RWPE1 (cell line): ENCODE data around the gene GMPPB.
A peak's percentile ranks its signal among the peaks of the same experiment; 100 is the strongest.

Experiments used
- CTCF ChIA-PET: fragments of 350-600 bp; sonication (Branson Sonifier 250); formaldehyde crosslinking; extraction: SDS; loops from one replicate; lab custom pipeline; 2021; lab: Yijun Ruan, JAX
- POLR2A ChIA-PET: fragments of 400-600 bp; formaldehyde crosslinking; extraction: SDS; loops from one replicate; lab custom pipeline; 2020; ENCODE audit warnings: antibody characterized with exemption; ENCODE audit not compliant: low non-redundant PET; lab: Yijun Ruan, JAX
- DNase-seq: peaks from one replicate; pipeline ENCODE4 v3.0.0; 2012; ENCODE audit warnings: low spot score
- H3K27ac ChIP-seq: fragments of 450-650 bp; 2 replicates; pipeline ENCODE4 v1.5.1; 2017
- CTCF ChIP-seq: fragments of 450-650 bp; conservative IDR thresholded peaks from 2 replicates; pipeline ENCODE4 v1.5.1; 2017; ENCODE audit warnings: low read depth, mild to moderate bottlenecking

GMPPB gene

DNA sequence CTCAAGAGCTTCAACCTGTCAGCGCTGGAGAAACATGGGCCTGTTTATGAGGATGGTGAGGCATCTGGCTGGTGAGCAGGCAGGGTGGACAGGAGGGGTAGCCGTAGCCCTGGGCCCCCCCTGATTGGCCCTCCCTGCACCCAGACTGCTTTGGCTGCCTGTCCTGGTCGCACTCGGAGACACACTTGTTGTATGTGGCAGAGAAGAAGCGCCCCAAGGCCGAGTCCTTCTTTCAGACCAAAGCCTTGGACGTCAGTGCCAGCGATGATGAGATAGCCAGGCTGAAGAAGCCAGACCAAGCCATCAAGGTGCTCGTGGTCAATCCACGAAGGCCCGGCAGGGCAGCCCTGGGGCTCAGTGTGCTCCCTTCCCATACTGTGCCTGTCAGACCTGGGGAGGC lies 47.8 kb downstream of the GMPPB start:
- POLR2A ChIA-PET = no interaction called here
- no peak for TF ChIP-seq CTCF
- CTCF ChIA-PET = interaction anchor here (0.6 to 3.4 kb wide), 2 partner anchors 136 to 201 kb away, joined by 3 to 12 read pairs; no protein-coding TSS in a partner anchor
- no peak for DNase-seq
- H3K27ac ChIP-seq = peak overlapping the region; percentile 95; the same call in 1 of the 2 replicates

- peak overlapping the region; percentile 95 for H3K27ac ChIP-seq
Measured at GRCh38 chr3:49674497-49674983, 49.2 kb downstream of the GMPPB start.

DNA sequence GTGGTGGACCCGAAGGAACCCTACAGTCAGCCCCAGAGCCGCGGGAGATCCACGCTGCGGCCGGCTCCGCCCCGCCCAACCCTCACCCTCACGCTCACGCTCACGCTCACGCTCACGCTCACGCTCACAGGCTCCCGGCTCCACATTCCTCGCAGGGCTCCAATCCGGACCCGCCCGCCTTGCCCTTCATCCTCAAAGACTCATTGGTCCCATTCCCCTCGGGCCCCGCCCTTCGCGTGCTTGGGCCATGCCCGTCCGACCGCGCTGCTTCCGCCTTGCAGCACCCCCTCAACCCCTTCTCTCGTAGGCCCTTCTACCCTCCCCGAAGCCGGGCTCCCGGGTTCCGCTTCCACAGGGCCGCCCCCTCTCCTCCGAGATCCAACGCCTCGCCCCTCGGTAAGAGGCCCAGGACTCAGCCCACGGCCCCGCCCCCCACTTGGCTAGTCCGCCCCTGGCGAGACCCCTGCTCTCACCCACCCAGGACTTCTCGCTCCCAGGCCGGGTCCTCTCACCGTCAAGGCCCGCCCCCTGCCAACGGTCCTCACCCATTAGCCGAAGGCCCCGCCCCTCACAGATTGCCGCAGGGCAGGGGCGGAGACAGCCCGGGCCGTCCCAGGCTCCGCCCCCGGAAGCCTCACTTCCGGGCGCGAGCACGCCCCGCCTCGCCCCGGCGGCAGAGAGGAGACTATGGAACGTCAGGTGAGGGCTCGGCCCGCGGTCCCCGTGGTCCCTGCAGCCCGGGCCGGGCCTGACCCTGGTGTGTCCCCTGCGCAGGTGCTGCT lies 49.8 kb downstream of the GMPPB start, which contains the start of gene APEH:
Gene APEH, plus strand, starts transcription at position 637 of the 782 bp plus-strand sequence. Its CDS starts 51 bp downstream, at position 688.
- peak; percentile 91 for DNase-seq
- POLR2A ChIA-PET = interaction anchor here (1.3 kb wide), 1 partner anchor 138 kb away, joined by 4 read pairs; no protein-coding TSS in a partner anchor
- TF ChIP-seq CTCF = no peak
- CTCF ChIA-PET = interaction anchor here (0.7 to 3.3 kb wide), 2 partner anchors 49 to 134 kb away, joined by 5 to 44 read pairs; no protein-coding TSS in a partner anchor
- peak within 1 kb of the TSS; percentile 95 for H3K27ac ChIP-seq

More at GRCh38 chr3:49674497-49674983, 49.2 kb downstream of the GMPPB start:
- TF ChIP-seq CTCF = no peak
- ChIA-PET CTCF (no interaction called here), POLR2A (no interaction called here)
- DNase-seq = peak; percentile 10

- POLR2A ChIA-PET = interaction anchor here (0.6 to 1.4 kb wide), 3 partner anchors 73 to 137 kb away, joined by 4 to 6 read pairs (median 4); no protein-coding TSS in a partner anchor
Measured at GRCh38 chr3:49673121-49673714, 50.5 kb downstream of the GMPPB start.

DNA sequence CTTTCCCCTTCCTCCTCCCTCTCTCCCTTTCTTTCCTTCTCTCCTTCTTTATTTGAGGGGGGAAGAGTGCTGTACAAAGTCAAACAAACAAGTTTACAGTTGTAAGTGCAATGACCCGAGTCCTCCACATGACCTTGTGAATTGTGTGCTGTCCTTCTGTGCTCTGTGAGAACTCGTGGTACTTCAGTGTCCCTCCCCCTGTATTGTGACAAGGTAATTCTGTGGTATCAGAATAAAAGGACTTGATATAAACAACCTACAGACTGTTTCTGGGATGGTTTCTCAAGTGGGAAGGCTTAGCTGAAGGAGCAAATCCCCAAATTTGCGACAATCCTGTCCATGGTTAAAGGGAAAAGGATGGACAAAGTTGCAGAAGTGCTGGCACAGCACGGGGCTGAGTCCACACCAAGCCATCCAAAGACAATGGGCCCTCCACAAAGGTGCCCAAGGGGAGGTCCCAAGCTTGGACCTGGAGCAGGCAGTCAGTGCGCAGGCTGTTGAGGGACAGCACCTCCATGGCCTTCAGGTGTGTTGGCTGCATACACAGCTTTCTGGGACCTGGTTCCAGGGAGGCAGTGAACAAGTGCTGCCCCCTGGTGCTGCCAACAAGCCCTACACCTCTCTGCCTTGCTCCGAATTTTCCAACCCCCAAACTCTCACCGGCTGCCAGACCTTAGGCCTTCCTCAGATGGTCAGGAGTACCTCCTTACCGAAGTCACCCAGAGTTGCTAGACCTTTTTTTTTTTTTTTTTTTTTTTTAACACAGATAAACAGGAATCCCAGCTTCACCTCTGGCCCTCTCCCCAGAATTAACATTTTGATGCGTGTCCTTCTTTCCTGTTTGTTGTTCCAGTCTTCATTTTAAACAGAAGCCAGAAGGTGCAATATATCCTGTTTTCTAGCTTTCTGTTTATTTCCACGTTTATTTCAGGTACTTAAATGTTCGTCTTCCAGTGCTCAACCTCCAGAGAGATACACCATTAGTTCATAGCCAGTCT lies 52.2 kb downstream of the GMPPB start:
- ChIA-PET CTCF (interaction anchor here (0.6 to 3.3 kb wide), 8 partner anchors 8 to 217 kb away, joined by 3 to 44 read pairs (median 4); partner anchors contain the start of gene BSN), POLR2A (interaction anchor here (1.4 kb wide), 1 partner anchor 132 kb away, joined by 6 read pairs; no protein-coding TSS in a partner anchor)
- peak; percentile 90 for TF ChIP-seq CTCF
- DNase-seq = peak; percentile 73
- H3K27ac ChIP-seq = peak overlapping the region; percentile 31

More at GRCh38 chr3:49673121-49673714, 50.5 kb downstream of the GMPPB start:
- CTCF ChIA-PET = interaction anchor here (0.7 to 3.3 kb wide), 2 partner anchors 50 to 133 kb away, joined by 5 to 44 read pairs; no protein-coding TSS in a partner anchor
- DNase-seq = peak; percentile 21
- TF ChIP-seq CTCF = no peak
- H3K27ac ChIP-seq = peak overlapping the region; percentile 95
